Psoas muscle (tissue), 8 donors: ENCODE data around the gene MAP1LC3C. TPM values are rescaled to one million over a fixed set of nuclear protein-coding genes. Genes with fewer than 3 reads are reported as not detected.

ENCODE experiments used
- ATAC-seq, 4 donors: fragments of 200-7000 bp; cut with Tn5 transposase; one replicate each; pipeline ENCODE4 v1.9.1; 2020; ENCODE audit warnings: moderate library complexity in 3 of 4, mild to moderate bottlenecking in 2 of 4
- DNase-seq, 2 donors: peaks; one replicate each; pipeline ENCODE4 v3.0.0-alpha.2; 2020
- H3K27ac ChIP-seq: fragments of 200-600 bp; one replicate; pipeline ENCODE4 v1.8.0; 2022
- H3K27me3 ChIP-seq, 3 donors: fragments of 200-600 bp in 1 of 3; one replicate each; pipeline versions ENCODE4 v1.6.1 to v1.8.0; 2013 to 2022; ENCODE audit warnings: low read length in 2 of 3, mild to moderate bottlenecking in 2 of 3, moderate library complexity in 1 of 3; ENCODE audit not compliant: insufficient read depth in 3 of 3
- H3K36me3 ChIP-seq, 2 donors: fragments of 200-600 bp in 1 of 2; one replicate each; pipeline versions ENCODE4 v1.6.1 to v1.8.0; 2013 to 2022; ENCODE audit warnings: low read depth in 1 of 2, mild to moderate bottlenecking in 1 of 2, moderate library complexity in 1 of 2; ENCODE audit not compliant: insufficient read depth in 1 of 2
- H3K4me1 ChIP-seq: fragments of 200-600 bp; one replicate; pipeline ENCODE4 v1.8.0; 2022
- H3K4me3 ChIP-seq: fragments of 200-600 bp; one replicate; pipeline ENCODE4 v1.8.0; 2022; ENCODE audit warnings: mild to moderate bottlenecking
- H3K9me3 ChIP-seq: fragments of 200-600 bp; one replicate; pipeline ENCODE4 v1.8.0; 2022
- CTCF ChIP-seq: fragments of 200-600 bp; IDR thresholded peaks from one replicate; pipeline ENCODE4 v1.8.0; 2022; ENCODE audit warnings: antibody characterized with exemption
- WGBS, 3 donors: extraction: QIAGEN DNeasy Blood & Tissue Kit; methylation state at CpG; one replicate each; pipeline versions ENCODE4 v1.1.6 to v1.1.7; 2013; 5-methylcytosine and 5-hydroxymethylcytosine counted together
- intact Hi-C, 2 donors: fragments of 100-400 bp; cut with DNase I; formaldehyde crosslinking; loops; one replicate each; pipeline versions ENCODE4 v1.11.0 to v1.14.2; 2022
- long read RNA-seq, 2 donors: library from polyadenylated mRNA; unstranded; transcript quantifications; one replicate each; pipeline ENCODE4 v2.0.0, GENCODE V29; 2021
- polyA plus RNA-seq, 3 donors: library from polyadenylated mRNA; stranded (reverse); fragments of 200-250 nt; gene quantifications; one replicate each; pipeline ENCODE4 v1.2.3, GENCODE V29; 2013
- total RNA-seq, 4 donors: library from RNA; stranded (reverse); fragmentation: NEBNext Ultra II Directional in 2 of 4; extraction: Animal tissue kit (Norgen Biotek cat#: 25700) in 2 of 4; gene quantifications; one replicate each; pipeline versions ENCODE4 v1.2.1 to v1.2.4, GENCODE V29; 2021 to 2023
- donor health status: healthy with polysubstance abuse.
- donor health status: DM: no; HTN: no; CAD: no; lungs with moderate emphysema.
- donor health status: Bipolar disorder and iron deficiency.
- donor health status: healthy.
- donor health status: DM: yes; HTN: yes; CAD: no.
- donor health status: DM: no; HTN: no; CAD: no.
- donor health status: DM: no; HTN: no; CAD: no.
- donor health status: DM: yes; HTN: yes; CAD: no.

Gene MAP1LC3C
- total RNA-seq (1 to 10 TPM in 3 of 4 donors, under 1 TPM in 1; 0.44 to 8.8 (median 4.8) TPM), polyA plus RNA-seq (1 to 10 TPM; 1.3 to 4.2 (median 3.6) TPM)
- long read RNA-seq, donor 1, partial matches to known transcripts: 0 of 1 reads
- long read RNA-seq, donor 1, other reads (novel, unspliced or antisense): 0 of 1 reads
- long read RNA-seq, donor 2, transcript MAP1LC3C-201 (4 exons, 1,182 nt): major isoform, 6 of 8 reads
- long read RNA-seq, donor 2, partial matches to known transcripts: 2 of 8 reads
- long read RNA-seq, donor 2, other reads (novel, unspliced or antisense): 0 of 8 reads

DNA sequence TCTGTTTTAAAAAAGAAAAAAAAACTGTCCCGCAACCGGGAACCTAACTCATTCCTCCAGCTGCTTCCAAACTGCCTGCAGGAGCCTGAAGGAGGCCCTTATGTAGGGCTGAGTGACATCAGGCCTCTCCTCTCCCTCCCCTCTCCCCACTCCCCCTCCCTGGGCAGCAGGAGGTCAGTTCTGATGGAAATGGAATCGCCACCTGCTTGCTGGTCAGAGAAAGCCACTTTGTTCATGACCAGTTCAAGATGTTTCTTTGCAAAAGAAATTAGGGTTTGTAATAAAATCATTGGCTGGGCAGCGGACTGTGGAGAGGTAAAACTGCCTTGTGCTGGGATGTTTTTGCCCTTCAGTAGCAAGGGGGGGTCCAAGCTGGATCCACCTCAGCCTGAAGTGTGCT lies at the start of gene MAP1LC3C:
TSS of gene MAP1LC3C (minus strand) at position 73 of the 400 bp plus-strand sequence. CDS start 90 bp downstream, outside the sequence.
- Histone ChIP-seq H3K27ac (no peak within 1 kb of the TSS), H3K4me3 (peak within 1 kb of the TSS; percentile 38), H3K36me3 (no peaks in the 10 kb centered on the region), H3K4me1 (no peaks in the 10 kb centered on the region), H3K9me3 (no peaks in the 10 kb centered on the region), H3K27me3 (no peaks in the 10 kb centered on the region)
- no peak for TF ChIP-seq CTCF
- intact Hi-C loops: no loop called here
- DNase-seq (no peak), ATAC-seq (no peak)
- 27 to 31% (median 30%) methylated on average over 4 of the region's 4 CpGs for WGBS, 3 donors

- WGBS, 3 donors: 44 to 59% (median 50%) methylated on average over 3 of the region's 3 CpGs
- Histone ChIP-seq H3K9me3 (no peaks in the 10 kb centered on the region), H3K4me1 (no peaks in the 10 kb centered on the region), H3K27me3 (no peaks in the 10 kb centered on the region), H3K27ac (no peak overlapping the region), H3K36me3 (no peaks in the 10 kb centered on the region), H3K4me3 (no peak overlapping the region)
- no peak for DNase-seq
- intact Hi-C loops: no loop called here
- ATAC-seq: no peak
- TF ChIP-seq CTCF: no peak
Measured at GRCh38 chr1:242043165-242043564, 44.3 kb upstream of the MAP1LC3C start.

DNA sequence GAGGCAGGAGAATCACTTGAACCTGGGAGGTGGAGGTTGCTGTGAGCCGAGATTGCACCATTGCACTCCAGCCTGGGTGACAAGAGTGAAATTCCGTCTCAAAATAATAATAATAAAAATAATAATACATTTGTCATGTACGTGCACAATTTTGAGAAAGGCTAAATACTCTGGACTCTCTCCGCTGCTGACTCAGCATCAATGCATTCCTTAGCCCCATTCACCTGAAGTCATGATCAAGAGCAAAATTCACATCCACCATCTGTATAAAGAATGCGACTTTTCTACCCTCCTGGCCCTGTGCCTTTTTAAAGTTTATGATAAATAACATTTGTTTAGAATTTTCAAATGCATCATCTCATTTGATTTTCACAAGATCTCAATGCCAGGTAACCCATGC lies 35.5 kb upstream of the MAP1LC3C start:
- intact Hi-C loops: no loop called here
- TF ChIP-seq CTCF: no peak
- WGBS, 3 donors: 88 to 92% (median 89%) methylated on average over 5 of the region's 5 CpGs
- H3K27me3 ChIP-seq: no peaks in the 10 kb centered on the region
- ATAC-seq (no peak), DNase-seq (no peak)
- no peak overlapping the region for H3K27ac ChIP-seq
- no peaks in the 10 kb centered on the region for H3K4me1 ChIP-seq
- H3K36me3 ChIP-seq: no peaks in the 10 kb centered on the region
- H3K9me3 ChIP-seq: no peaks in the 10 kb centered on the region
- no peak overlapping the region for H3K4me3 ChIP-seq

GRCh38 chr1:242033447-242033846 lies 34.5 kb upstream of the MAP1LC3C start:
- DNase-seq (no peak), ATAC-seq (no peak)
- Histone ChIP-seq H3K36me3 (no peaks in the 10 kb centered on the region), H3K4me1 (no peaks in the 10 kb centered on the region), H3K27ac (no peak overlapping the region), H3K4me3 (no peak overlapping the region), H3K9me3 (no peaks in the 10 kb centered on the region), H3K27me3 (no peaks in the 10 kb centered on the region)
- intact Hi-C loops: no loop called here
- WGBS, 3 donors: 32 to 34% (median 33%) methylated on average over 4 of the region's 4 CpGs
- no peak for TF ChIP-seq CTCF

DNA sequence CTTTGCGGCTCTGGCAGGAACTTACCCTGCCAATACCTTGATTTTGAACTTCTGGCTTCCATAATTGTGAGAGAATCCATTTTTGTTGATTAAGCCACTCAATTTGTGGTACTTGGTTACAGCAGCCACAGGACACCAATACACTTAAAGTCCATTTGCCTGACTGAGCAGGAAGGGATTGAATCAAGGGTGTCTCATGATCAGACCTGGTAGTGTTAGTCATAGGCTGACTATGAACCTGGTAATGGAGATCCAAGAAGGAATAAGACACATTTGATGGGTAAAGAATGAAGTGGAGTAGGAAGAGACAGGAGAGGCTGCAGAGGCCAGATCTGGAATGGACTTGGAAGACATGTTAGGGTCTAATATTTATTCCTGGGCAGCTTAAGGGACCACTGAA lies 31.2 kb upstream of the MAP1LC3C start:
- 89 to 100% (median 96%) methylated on average over 1 of the region's 1 CpG for WGBS, 3 donors
- H3K27me3 ChIP-seq: no peaks in the 10 kb centered on the region
- intact Hi-C loops: no loop called here
- DNase-seq: no peak
- H3K4me1 ChIP-seq: no peaks in the 10 kb centered on the region
- no peaks in the 10 kb centered on the region for H3K9me3 ChIP-seq
- no peak overlapping the region for H3K27ac ChIP-seq
- no peaks in the 10 kb centered on the region for H3K36me3 ChIP-seq
- no peak for ATAC-seq
- no peak overlapping the region for H3K4me3 ChIP-seq
- no peak for TF ChIP-seq CTCF
